ENCODE measurements around the gene PHTF2.
A peak's percentile ranks its signal among the peaks of the same experiment; 100 is the strongest.

Gene PHTF2

GRCh38 chr7:77796109-77796508 lies 2.5 kb upstream of the PHTF2 start:
- TF ChIP-seq SIN3A (IDR thresholded peaks at IDR 0.05; ENCODE audit: borderline replicate concordance, insufficient read depth, low read length) = no peak
- no peak for TF ChIP-seq FOXP2 (optimal IDR thresholded peaks at IDR 0.05; ENCODE audit: borderline replicate concordance, extremely low read depth, extremely low read length, insufficient read depth)
- TF ChIP-seq REST (IDR thresholded peaks at IDR 0.05; ENCODE audit: insufficient read depth in 1 of 2, low read depth in 2 of 2, low read length in 2 of 2) = no peak
- no peak for TF ChIP-seq POLR2AphosphoS5 (IDR thresholded peaks at IDR 0.05; ENCODE audit: low read depth, low read length)
- no peak for TF ChIP-seq TAF1 (IDR thresholded peaks at IDR 0.05; ENCODE audit: borderline replicate concordance, insufficient read depth, low read length)

GRCh38 chr7:77796960-77797359 lies 1.6 kb upstream of the PHTF2 start:
- no peak for TF ChIP-seq SIN3A (IDR thresholded peaks at IDR 0.05; ENCODE audit: borderline replicate concordance, insufficient read depth, low read length)
- TF ChIP-seq FOXP2 (optimal IDR thresholded peaks at IDR 0.05; ENCODE audit: borderline replicate concordance, extremely low read depth, extremely low read length, insufficient read depth) = no peak
- no peak for TF ChIP-seq POLR2AphosphoS5 (IDR thresholded peaks at IDR 0.05; ENCODE audit: low read depth, low read length)
- TF ChIP-seq REST (IDR thresholded peaks at IDR 0.05; ENCODE audit: insufficient read depth in 1 of 2, low read depth in 2 of 2, low read length in 2 of 2) = no peak
- TF ChIP-seq TAF1 (IDR thresholded peaks at IDR 0.05; ENCODE audit: borderline replicate concordance, insufficient read depth, low read length) = no peak

GRCh38 chr7:77797734-77798393 lies 709 bp upstream of the PHTF2 start:
- TF ChIP-seq REST (IDR thresholded peaks at IDR 0.05; ENCODE audit: insufficient read depth in 1 of 2, low read depth in 2 of 2, low read length in 2 of 2) = no peak
- TF ChIP-seq TAF1 (IDR thresholded peaks at IDR 0.05; ENCODE audit: borderline replicate concordance, insufficient read depth, low read length) = 0 out of 2 replicates have a peak, but pooled peaks have one; percentile 50

- TF ChIP-seq POLR2AphosphoS5 (IDR thresholded peaks at IDR 0.05; ENCODE audit: low read depth, low read length) (no peak), REST (IDR thresholded peaks at IDR 0.05; ENCODE audit: insufficient read depth in 1 of 2, low read depth in 2 of 2, low read length in 2 of 2) (no peak), FOXP2 (optimal IDR thresholded peaks at IDR 0.05; ENCODE audit: borderline replicate concordance, extremely low read depth, extremely low read length, insufficient read depth) (no peak), TAF1 (IDR thresholded peaks at IDR 0.05; ENCODE audit: borderline replicate concordance, insufficient read depth, low read length) (no peak; the same call in 1 of the 2 replicates), SIN3A (IDR thresholded peaks at IDR 0.05; ENCODE audit: borderline replicate concordance, insufficient read depth, low read length) (no peak)
These were observed 748 bp downstream of the PHTF2 start for GRCh38 chr7:77799078-77799964.

All from PFSK-1 (cell line).